ENCODE results near the gene NEMP2. TPM values are rescaled to one million over a fixed set of nuclear protein-coding genes. Genes with fewer than 3 reads are reported as not detected.

The NEMP2 gene
- total RNA-seq, 1 donor from 2014 or later = 13.8 TPM

GRCh38 chr2:190501231-190501630 is 33.3 kb downstream of the NEMP2 start:
- H3K36me3 Mint-ChIP-seq = no peaks in the 10 kb centered on the region
- Histone ChIP-seq H3K9ac (no peak overlapping the region), H3K4me2 (no peak overlapping the region), H3K36me3 (no peaks in the 10 kb centered on the region), H3K9me3 (ENCODE audit: low read depth) (no peaks in the 10 kb centered on the region), H3F3A (ENCODE audit: low read depth) (no peaks in the 10 kb centered on the region), H3K4me1 (peaks cover 2% of the 10 kb centered on the region), H2AFZ (replicated peaks) (no peak overlapping the region), H3K27me3 (no peaks in the 10 kb centered on the region), H3K27ac (no peak overlapping the region), H3K79me2 (ENCODE audit: low read depth) (no peaks in the 10 kb centered on the region), H3K4me3 (no peak overlapping the region), H4K20me1 (ENCODE audit: low read depth) (no peaks in the 10 kb centered on the region)
- H3K9me3 Mint-ChIP-seq = no peaks in the 10 kb centered on the region
- H3K27me3 Mint-ChIP-seq (ENCODE audit: insufficient read depth, low read depth) = peaks cover 2% of the 10 kb centered on the region
- H3K27ac Mint-ChIP-seq = no peak overlapping the region
- TF ChIP-seq CTCF (IDR thresholded peaks at IDR 0.05) = no peak
- no peak for TF ChIP-seq EZH2phosphoT487 (IDR thresholded peaks at IDR 0.05)
- H3K4me1 Mint-ChIP-seq = peaks cover 10% of the 10 kb centered on the region
- no peak overlapping the region for H3K4me3 Mint-ChIP-seq
- DNase-seq (ENCODE audit: low spot score) = no peak

DNA sequence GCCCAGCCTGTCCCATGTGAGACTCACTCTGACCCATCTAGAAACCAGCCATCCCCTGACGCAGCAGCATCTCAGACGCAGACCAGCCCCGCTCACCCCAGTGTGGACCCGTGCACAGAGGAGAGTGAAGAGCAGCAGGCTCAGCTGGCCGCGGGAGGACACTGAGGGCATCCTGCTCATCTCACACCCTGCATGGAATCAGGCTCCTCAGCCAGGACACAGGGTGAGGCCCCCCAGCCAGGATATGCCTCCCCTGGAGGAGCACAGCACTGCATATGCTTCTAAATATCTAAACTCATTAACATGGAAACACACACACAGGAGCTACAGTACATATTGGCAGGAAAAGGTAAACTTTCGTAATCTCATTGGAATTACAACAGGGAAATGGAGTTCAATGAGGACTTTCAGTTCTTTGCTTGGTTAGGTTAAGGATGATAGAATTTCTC is 34.4 kb downstream of the NEMP2 start:
- no peak overlapping the region for H3K4me2 ChIP-seq
- H3K79me2 ChIP-seq (ENCODE audit: low read depth) = no peaks in the 10 kb centered on the region
- H3K9me3 ChIP-seq (ENCODE audit: low read depth) = no peaks in the 10 kb centered on the region

GRCh38 chr2:190499273-190499672 is 35.2 kb downstream of the NEMP2 start:
- Histone ChIP-seq H3K27ac (no peak overlapping the region), H3K9me3 (ENCODE audit: low read depth) (no peaks in the 10 kb centered on the region), H3K4me2 (no peak overlapping the region), H4K20me1 (ENCODE audit: low read depth) (no peaks in the 10 kb centered on the region), H3K4me3 (no peak overlapping the region), H3K9ac (no peak overlapping the region), H2AFZ (replicated peaks) (no peak overlapping the region), H3K4me1 (peaks cover 2% of the 10 kb centered on the region), H3K36me3 (no peaks in the 10 kb centered on the region), H3F3A (ENCODE audit: low read depth) (no peaks in the 10 kb centered on the region), H3K27me3 (no peaks in the 10 kb centered on the region), H3K79me2 (ENCODE audit: low read depth) (no peaks in the 10 kb centered on the region)
- peaks cover 10% of the 10 kb centered on the region for H3K4me1 Mint-ChIP-seq
- H3K36me3 Mint-ChIP-seq = no peaks in the 10 kb centered on the region
- TF ChIP-seq EZH2 (IDR thresholded peaks at IDR 0.05) (no peak), EZH2phosphoT487 (IDR thresholded peaks at IDR 0.05) (no peak), CTCF (IDR thresholded peaks at IDR 0.05) (no peak)
- no peak for DNase-seq (ENCODE audit: low spot score)
- H3K9me3 Mint-ChIP-seq = no peaks in the 10 kb centered on the region
- H3K4me3 Mint-ChIP-seq = no peak overlapping the region
- no peak overlapping the region for H3K27ac Mint-ChIP-seq
- no peaks in the 10 kb centered on the region for H3K27me3 Mint-ChIP-seq (ENCODE audit: insufficient read depth, low read depth)

More for the DNA sequence above, 34.4 kb downstream of the NEMP2 start:
- Histone ChIP-seq H3K4me1 (peaks cover 2% of the 10 kb centered on the region), H3K36me3 (no peaks in the 10 kb centered on the region), H4K20me1 (ENCODE audit: low read depth) (no peaks in the 10 kb centered on the region), H3K9ac (no peak overlapping the region), H2AFZ (replicated peaks) (no peak overlapping the region), H3F3A (ENCODE audit: low read depth) (no peaks in the 10 kb centered on the region), H3K4me3 (no peak overlapping the region), H3K27ac (no peak overlapping the region), H3K27me3 (no peaks in the 10 kb centered on the region)
- Mint-ChIP-seq H3K27me3 (ENCODE audit: insufficient read depth, low read depth) (no peaks in the 10 kb centered on the region), H3K36me3 (no peaks in the 10 kb centered on the region), H3K4me1 (peaks cover 10% of the 10 kb centered on the region), H3K4me3 (no peak overlapping the region), H3K27ac (no peak overlapping the region), H3K9me3 (no peaks in the 10 kb centered on the region)
- no peak for TF ChIP-seq CTCF (IDR thresholded peaks at IDR 0.05)
- TF ChIP-seq EZH2phosphoT487 (IDR thresholded peaks at IDR 0.05) = no peak
- TF ChIP-seq EZH2 (IDR thresholded peaks at IDR 0.05) = no peak
- DNase-seq (ENCODE audit: low spot score) = no peak
